ENCODE results near the gene PLA2G15.

GRCh38 chr16:68216240-68216639, 28.9 kb upstream of the PLA2G15 start:
- no peak for TF ChIP-seq CTCF (IDR thresholded peaks at IDR 0.05; ENCODE audit: poor library complexity)
- TF ChIP-seq EZH2 (IDR thresholded peaks at IDR 0.05; ENCODE audit: borderline replicate concordance) = no peak
- TF ChIP-seq EZH2phosphoT487 (IDR thresholded peaks at IDR 0.05; ENCODE audit: low read depth, severe bottlenecking, unreplicated experiment) = no peak

All from hepatocyte (in vitro differentiated cells).